ENCODE measurements around the gene KCNK16. TPM values are rescaled to one million over a fixed set of nuclear protein-coding genes. Genes with fewer than 3 reads are reported as not detected.

The KCNK16 gene
- total and polyA plus RNA-seq, 2 of the 13 experiments (the other 11 are each of a cell fraction or from before 2014, with no cell fraction given) = not detected

- TF ChIP-seq HCFC1 (IDR thresholded peaks at IDR 0.05; ENCODE audit: low read depth, low read length) = no peak
These were observed 40.8 kb upstream of the KCNK16 start (continued) for GRCh38 chr6:39363280-39363679.

GRCh38 chr6:39362487-39362865, 40.0 kb upstream of the KCNK16 start:
- FAIRE-seq = no peak
- Histone ChIP-seq H3K36me3 (replicated peaks in 1 of 2; ENCODE audit: control insufficient read depth in 1 of 2, insufficient read depth in 2 of 2, low read length in 2 of 2) (no peaks in the 10 kb centered on the region), H3K4me3 (replicated peaks in 1 of 3; ENCODE audit: insufficient read depth in 1 of 3, low read depth in 2 of 3, low read length in 3 of 3) (no peak overlapping the region), H2AFZ (ENCODE audit: low read length) (no peak overlapping the region), H3K79me2 (ENCODE audit: insufficient read depth, low read length) (no peaks in the 10 kb centered on the region), H3K4me1 (ENCODE audit: insufficient read depth, low read length) (no peaks in the 10 kb centered on the region), H3K9me3 (ENCODE audit: low read length) (no peaks in the 10 kb centered on the region), H3K27me3 (ENCODE audit: control insufficient read depth in 1 of 2, insufficient read depth in 2 of 2, low read length in 2 of 2) (no peaks in the 10 kb centered on the region), H4K20me1 (ENCODE audit: insufficient read depth, low read length) (no peaks in the 10 kb centered on the region; the same call in 1 of the 2 replicates), H3K4me2 (ENCODE audit: low read depth, low read length) (0 out of 2 replicates have a peak overlapping the region, but pooled peaks have one; percentile 9), H3K9ac (ENCODE audit: insufficient read depth, low read depth, low read length) (no peak overlapping the region), H3K27ac (ENCODE audit: extremely low read length, insufficient read depth, low read length) (no peak overlapping the region)
- in situ Hi-C loops (cut with HindIII; ENCODE audit: extremely low pct_ligation_motif_present, low pct_unique_long_range_greater_than_20kb) (no loop called here), intact Hi-C loops (cut with micrococcal nuclease; ENCODE audit: unreplicated experiment) (loop anchor here (1.0 kb wide), 1 partner anchor 530 kb away; no protein-coding TSS in a partner anchor)
- no peak for DNase-seq (ENCODE audit: low spot score)
- TF ChIP-seq PHF21A (CRISPR knock-in tag; IDR thresholded peaks at IDR 0.05) (no peak), ZNF510 (CRISPR knock-in tag; IDR thresholded peaks at IDR 0.05; ENCODE audit: low read depth) (no peak), SUZ12 (IDR thresholded peaks at IDR 0.05; ENCODE audit: low read depth, low read length) (no peak)
- POLR2A ChIA-PET = no interaction called here
- CTCF ChIA-PET (ENCODE audit: low intra/inter-chr PET ratio, low total read pairs) = interaction anchor here (2.6 kb wide), 1 partner anchor 530 kb away, joined by 23 read pairs; no protein-coding TSS in a partner anchor
- BruUV-seq (replicated peaks) = no TSS peak
- peak; percentile 46 for ATAC-seq
- 33% methylated on average over 3 of the region's 3 CpGs for WGBS (ENCODE audit: low lambda C conversion rate)

- ChIA-PET POLR2A (no interaction called here), CTCF (ENCODE audit: low intra/inter-chr PET ratio, low total read pairs) (interaction anchor here (2.6 kb wide), 1 partner anchor 531 kb away, joined by 23 read pairs; no protein-coding TSS in a partner anchor)
- ATAC-seq = peak; percentile 95
- Histone ChIP-seq H4K20me1 (ENCODE audit: insufficient read depth, low read length) (no peaks in the 10 kb centered on the region; the same call in 1 of the 2 replicates), H3K36me3 (replicated peaks in 1 of 2; ENCODE audit: control insufficient read depth in 1 of 2, insufficient read depth in 2 of 2, low read length in 2 of 2) (no peaks in the 10 kb centered on the region), H3K9ac (ENCODE audit: insufficient read depth, low read depth, low read length) (no peak overlapping the region), H3K79me2 (ENCODE audit: insufficient read depth, low read length) (no peaks in the 10 kb centered on the region), H3K27ac (ENCODE audit: extremely low read length, insufficient read depth, low read length) (no peak overlapping the region), H3K9me3 (ENCODE audit: low read length) (no peaks in the 10 kb centered on the region), H3K4me3 (replicated peaks in 1 of 3; ENCODE audit: insufficient read depth in 1 of 3, low read depth in 2 of 3, low read length in 3 of 3) (no peak overlapping the region), H2AFZ (ENCODE audit: low read length) (peak overlapping the region; percentile 42), H3K4me1 (ENCODE audit: insufficient read depth, low read length) (no peaks in the 10 kb centered on the region), H3K27me3 (ENCODE audit: control insufficient read depth in 1 of 2, insufficient read depth in 2 of 2, low read length in 2 of 2) (no peaks in the 10 kb centered on the region), H3K4me2 (ENCODE audit: low read depth, low read length) (0 out of 2 replicates have a peak overlapping the region, but pooled peaks have one; percentile 28)
- WGBS (ENCODE audit: low lambda C conversion rate) = 43% methylated on average over 13 of the region's 21 CpGs
- FAIRE-seq = peak; percentile 95
- no TSS peak for BruUV-seq (replicated peaks)
- peak; percentile 45 for DNase-seq (ENCODE audit: low spot score)
- in situ Hi-C loops (cut with HindIII; ENCODE audit: extremely low pct_ligation_motif_present, low pct_unique_long_range_greater_than_20kb) (no loop called here), intact Hi-C loops (cut with micrococcal nuclease; ENCODE audit: unreplicated experiment) (loop anchor here (1.0 kb wide), 1 partner anchor 530 kb away; no protein-coding TSS in a partner anchor)
- TF ChIP-seq ARID5B (CRISPR knock-in tag; IDR thresholded peaks at IDR 0.05) = 0 out of 2 replicates have a peak, but pooled peaks have one; percentile 14
- peak; percentile 37; the same call in 1 of the 2 replicates for TF ChIP-seq ZFY (CRISPR knock-in tag; IDR thresholded peaks at IDR 0.05)
- peak; percentile 39 for TF ChIP-seq ZNF883 (CRISPR knock-in tag; IDR thresholded peaks at IDR 0.05; ENCODE audit: not compliant biosample characterization)
- no peak for TF ChIP-seq ZHX1 (CRISPR knock-in tag; IDR thresholded peaks at IDR 0.05; ENCODE audit: low read depth)
These were observed 39.4 kb upstream of the KCNK16 start for GRCh38 chr6:39361657-39362486.

Measured in HepG2 (cell line).